Bronchial epithelial cell (primary cell): ENCODE measurements around the gene FBXW5. TPM values are rescaled to one million over a fixed set of nuclear protein-coding genes. Genes with fewer than 3 reads are reported as not detected.

Experiments
- DNase-seq: peaks from one replicate; pipeline ENCODE4 v3.0.0-alpha.2; 2010; ENCODE audit warnings: low read depth
- FAIRE-seq: peaks from 2 replicates; lab custom pipeline; 2011; peaks lifted over from hg19 to GRCh38; lab: Jason Lieb, UNC
- H3K27me3 ChIP-seq: 2 replicates; pipeline ENCODE4 v1.5.1; 2011; ENCODE audit warnings: low read length; ENCODE audit not compliant: control insufficient read depth, insufficient read depth
- H3K36me3 ChIP-seq: 2 replicates; pipeline ENCODE4 v1.5.1; 2011; ENCODE audit warnings: low read length; ENCODE audit not compliant: control insufficient read depth, insufficient read depth
- H3K4me3 ChIP-seq: 2 replicates; pipeline ENCODE4 v1.5.1; 2011; ENCODE audit warnings: mild to moderate bottlenecking, low read depth, low read length, control low read depth
- CTCF ChIP-seq: IDR thresholded peaks from 2 replicates; pipeline ENCODE4 v1.5.1; 2011; ENCODE audit warnings: mild to moderate bottlenecking, moderate library complexity, low read length, control low read depth, inconsistent platforms; ENCODE audit not compliant: insufficient read depth, severe bottlenecking
- total RNA-seq: library from RNA; depleted of rRNA; stranded (reverse); fragments of >200 nt; gene quantifications from 2 replicates; pipeline ENCODE4 v1.2.1, GENCODE V29; 2014

FBXW5 gene
- total RNA-seq, 1 donor from 2014 or later, result 162 TPM

GRCh38 chr9:136962701-136963248 lies 18.2 kb upstream of the FBXW5 start:
- H3K36me3 ChIP-seq, result no peaks in the 10 kb centered on the region
- FAIRE-seq, result peak; percentile 83

GRCh38 chr9:136962163-136962562 lies 17.6 kb upstream of the FBXW5 start:
- DNase-seq, result no peak
- H3K4me3 ChIP-seq, result no peak overlapping the region
- TF ChIP-seq CTCF, result no peak
- no peak for FAIRE-seq
- H3K27me3 ChIP-seq, result peaks cover 5% of the 10 kb centered on the region
- H3K36me3 ChIP-seq, result no peaks in the 10 kb centered on the region

More at GRCh38 chr9:136962701-136963248, 18.2 kb upstream of the FBXW5 start:
- Histone ChIP-seq H3K27me3 (peaks cover 5% of the 10 kb centered on the region), H3K4me3 (no peak overlapping the region)
- no peak for TF ChIP-seq CTCF
- no peak for DNase-seq

- no peak for DNase-seq
- Histone ChIP-seq H3K27me3 (peaks cover 5% of the 10 kb centered on the region), H3K36me3 (no peaks in the 10 kb centered on the region), H3K4me3 (no peak overlapping the region)
- no peak for FAIRE-seq
- TF ChIP-seq CTCF, result no peak
Measured at GRCh38 chr9:136961279-136962065, 16.9 kb upstream of the FBXW5 start.

GRCh38 chr9:136960938-136961275 lies 16.4 kb upstream of the FBXW5 start:
- H3K36me3 ChIP-seq, result no peaks in the 10 kb centered on the region
- DNase-seq (no peak), FAIRE-seq (no peak)
- peaks cover 3% of the 10 kb centered on the region for H3K27me3 ChIP-seq
- no peak for TF ChIP-seq CTCF
- no peak overlapping the region for H3K4me3 ChIP-seq

- no peak for FAIRE-seq
- H3K4me3 ChIP-seq, result no peak overlapping the region
- H3K36me3 ChIP-seq, result no peaks in the 10 kb centered on the region
- no peak for DNase-seq
- TF ChIP-seq CTCF, result no peak
- H3K27me3 ChIP-seq, result peaks cover 3% of the 10 kb centered on the region
Measured at GRCh38 chr9:136960212-136960937, 15.8 kb upstream of the FBXW5 start.
